K562 (cell line): ENCODE results near the gene CDC26. TPM values are rescaled to one million over a fixed set of nuclear protein-coding genes. Genes with fewer than 3 reads are reported as not detected.

Experiments
- BCL6 ChIP-seq: fragments of 250-450 bp; sonication (Bioruptor Pico); IDR thresholded peaks from 2 replicates; pipeline ENCODE4 v1.4.0; 2020
- CTBP1 ChIP-seq: fragments of 450-650 bp; IDR thresholded peaks from 2 replicates; pipeline ENCODE4 v1.6.1; 2016; ENCODE audit warnings: borderline replicate concordance
- CXXC5 ChIP-seq: fragments of 250-450 bp; sonication (Bioruptor Pico); IDR thresholded peaks from 2 replicates; pipeline ENCODE4 v1.8.0; 2022; ENCODE audit warnings: inconsistent platforms, mild to moderate bottlenecking, moderate library complexity
- DPF2 ChIP-seq: fragments of 450-650 bp; IDR thresholded peaks from 2 replicates; pipeline ENCODE4 v1.6.1; 2016
- HMGN3 ChIP-seq: IDR thresholded peaks from 2 replicates; pipeline ENCODE4 v1.6.1; 2011; ENCODE audit warnings: borderline replicate concordance, low read depth, mild to moderate bottlenecking, mixed read lengths, low read length; ENCODE audit not compliant: insufficient read length; ENCODE audit errors: extremely low read depth
- NRF1 ChIP-seq, 2 experiments: fragments of 450-650 bp; IDR thresholded peaks in 1 of 2; conservative IDR thresholded peaks in 1 of 2; 2 replicates each; pipeline ENCODE4 v1.6.1; 2014; ENCODE audit warnings: mild to moderate bottlenecking in 2 of 2
- PYGO2 ChIP-seq: fragments of 450-650 bp; IDR thresholded peaks from 2 replicates; pipeline ENCODE4 v1.6.1; 2016; ENCODE audit warnings: mild to moderate bottlenecking, missing genetic modification characterization, moderate library complexity, missing compliant biosample characterization
- SNIP1 ChIP-seq: fragments of 450-650 bp; IDR thresholded peaks from 2 replicates; pipeline ENCODE4 v1.7.1; 2017; ENCODE audit warnings: low read depth, mild to moderate bottlenecking
- SOX6 ChIP-seq: fragments of 450-650 bp; IDR thresholded peaks from 2 replicates; pipeline ENCODE4 v1.6.1; 2014; ENCODE audit warnings: mild to moderate bottlenecking
- TOE1 ChIP-seq, 2 experiments: fragments of 450-650 bp in 1 of 2; sonication (generic) in 1 of 2; formaldehyde crosslinking in 1 of 2; IDR thresholded peaks; 2 replicates each; pipeline versions ENCODE4 v1.7.1 to v1.8.0; 2016 to 2022; ENCODE audit warnings: borderline replicate concordance in 2 of 2, mild to moderate bottlenecking in 2 of 2, antibody characterized with exemption in 1 of 2, inconsistent platforms in 1 of 2, low read depth in 1 of 2, missing genetic modification reagents in 1 of 2, moderate library complexity in 1 of 2
- ZBTB1 ChIP-seq: sonication (generic); formaldehyde crosslinking; IDR thresholded peaks from 2 replicates; pipeline ENCODE4 v1.8.1; 2023; ENCODE audit warnings: missing genetic modification reagents, low read depth, mild to moderate bottlenecking, borderline replicate concordance
- ZNF224 ChIP-seq: sonication (generic); formaldehyde crosslinking; IDR thresholded peaks from 2 replicates; pipeline ENCODE4 v1.8.0; 2022; ENCODE audit warnings: mild to moderate bottlenecking, missing genetic modification reagents
- ZNF57 ChIP-seq: fragments of 450-650 bp; formaldehyde crosslinking; IDR thresholded peaks from 2 replicates; pipeline ENCODE4 v1.4.0; 2020; ENCODE audit warnings: mild to moderate bottlenecking, moderate library complexity
- ZNF644 ChIP-seq: fragments of 200-800 bp; sonication (Bioruptor generic); IDR thresholded peaks from 2 replicates; pipeline ENCODE4 v1.6.1; 2016; ENCODE audit warnings: low read depth, missing genetic modification characterization, missing compliant biosample characterization
- ZZZ3 ChIP-seq: fragments of 450-650 bp; IDR thresholded peaks from 2 replicates; pipeline ENCODE4 v1.6.1; 2016; ENCODE audit warnings: antibody characterized with exemption, mild to moderate bottlenecking, moderate library complexity
- polyA plus RNA-seq, 8 experiments: library from polyadenylated mRNA; depleted of rRNA in 4 of 8; stranded (reverse) in 5 of 8; unstranded in 3 of 8; fragments of >200 nt; fragmentation: Nextera tagmentation in 2 of 8; fragmentation: Illumina TruSeq in 1 of 8; extraction: Ambion mirVana in 2 of 8; extraction: Trizol in 1 of 8; gene quantifications; 2 replicates each; pipeline versions ENCODE4 v1.2.1 to v1.2.3, GENCODE V29; 2011 to 2014; ENCODE audit warnings: inconsistent platforms in 1 of 8, missing spikeins in 1 of 8
- total RNA-seq, 7 experiments: library from RNA; depleted of rRNA in 6 of 7; stranded (reverse); fragments of >200 nt in 6 of 7; fragmentation: Illumina TruSeq in 2 of 7; extraction: Trizol in 2 of 7; gene quantifications; 2 replicates each; pipeline versions ENCODE4 v1.2.1 to v1.2.3, GENCODE V29; 2011 to 2021; ENCODE audit warnings: low replicate concordance in 1 of 7
- TF ChIP-seq, protein P1 (sequence below): fragments of 200-400 bp; formaldehyde crosslinking; IDR thresholded peaks from 2 replicates; pipeline ENCODE4 v1.6.1; 2017; ENCODE audit warnings: mild to moderate bottlenecking, low read depth, low read length, moderate library complexity
- TF ChIP-seq, protein P2 (sequence below): sonication (generic); formaldehyde crosslinking; IDR thresholded peaks from 2 replicates; pipeline ENCODE4 v1.8.0; 2023; ENCODE audit warnings: mild to moderate bottlenecking, missing genetic modification reagents
- TF ChIP-seq, protein P3 (sequence below): fragments of 450-650 bp; IDR thresholded peaks from 2 replicates; pipeline ENCODE4 v1.6.1; 2016; ENCODE audit warnings: antibody characterized with exemption
- TF ChIP-seq, protein P4 (sequence below): fragments of 450-650 bp; formaldehyde crosslinking; IDR thresholded peaks from 2 replicates; pipeline ENCODE4 v1.4.0; 2020; ENCODE audit warnings: mild to moderate bottlenecking, mixed read lengths
- TF ChIP-seq, protein P5 (sequence below): fragments of 250-450 bp; sonication (Bioruptor Pico); IDR thresholded peaks from 2 replicates; pipeline ENCODE4 v1.5.0; 2021

The CDC26 gene
- total and polyA plus RNA-seq, 9 of the 15 experiments (the other 6 are each of a cell fraction or from before 2014, with no cell fraction given): 33.0 to 147 (median 60.0) TPM

DNA sequence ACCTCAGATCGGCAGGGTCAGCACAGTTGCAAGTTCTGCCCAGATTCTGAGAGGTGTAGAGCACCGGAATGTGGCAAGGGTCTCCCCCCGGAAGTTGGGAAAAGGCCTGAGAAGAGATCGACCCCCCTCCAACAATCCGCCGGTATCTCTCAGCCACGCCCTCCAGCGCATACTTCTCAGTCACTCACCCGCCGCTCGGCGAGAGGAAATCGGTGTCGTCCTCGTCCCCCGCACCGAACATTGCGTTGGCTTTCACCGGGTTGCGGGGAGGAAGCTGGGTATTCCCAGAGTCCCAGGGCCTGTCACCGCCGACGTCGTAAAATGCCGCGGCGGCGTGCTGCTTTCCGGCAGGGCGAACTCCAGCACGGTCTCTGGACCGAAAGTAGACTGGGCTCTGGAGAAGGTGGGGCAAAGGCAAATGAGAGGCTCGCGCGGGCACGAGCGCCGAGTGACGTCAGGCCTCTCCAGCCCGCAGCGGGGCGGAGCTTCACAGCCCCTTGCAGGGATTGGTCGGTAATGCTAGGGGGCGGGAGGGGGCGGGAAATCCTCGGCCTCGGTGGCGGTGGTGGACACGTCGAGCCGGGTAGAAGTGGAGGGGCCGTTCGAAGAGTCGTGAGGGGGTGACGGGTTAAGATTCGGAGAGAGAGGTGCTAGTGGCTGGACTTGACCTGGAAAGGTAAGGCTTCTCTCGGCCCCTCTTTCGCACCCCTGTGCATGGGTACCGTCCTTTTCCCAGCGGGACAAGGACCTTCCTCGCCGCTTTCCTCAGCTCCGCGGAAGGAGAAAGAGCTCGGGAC, 54.2 kb downstream of the CDC26 start, which contains the start of the genes FKBP15 and SLC31A1 (continued):
- TF ChIP-seq, protein P1, sequence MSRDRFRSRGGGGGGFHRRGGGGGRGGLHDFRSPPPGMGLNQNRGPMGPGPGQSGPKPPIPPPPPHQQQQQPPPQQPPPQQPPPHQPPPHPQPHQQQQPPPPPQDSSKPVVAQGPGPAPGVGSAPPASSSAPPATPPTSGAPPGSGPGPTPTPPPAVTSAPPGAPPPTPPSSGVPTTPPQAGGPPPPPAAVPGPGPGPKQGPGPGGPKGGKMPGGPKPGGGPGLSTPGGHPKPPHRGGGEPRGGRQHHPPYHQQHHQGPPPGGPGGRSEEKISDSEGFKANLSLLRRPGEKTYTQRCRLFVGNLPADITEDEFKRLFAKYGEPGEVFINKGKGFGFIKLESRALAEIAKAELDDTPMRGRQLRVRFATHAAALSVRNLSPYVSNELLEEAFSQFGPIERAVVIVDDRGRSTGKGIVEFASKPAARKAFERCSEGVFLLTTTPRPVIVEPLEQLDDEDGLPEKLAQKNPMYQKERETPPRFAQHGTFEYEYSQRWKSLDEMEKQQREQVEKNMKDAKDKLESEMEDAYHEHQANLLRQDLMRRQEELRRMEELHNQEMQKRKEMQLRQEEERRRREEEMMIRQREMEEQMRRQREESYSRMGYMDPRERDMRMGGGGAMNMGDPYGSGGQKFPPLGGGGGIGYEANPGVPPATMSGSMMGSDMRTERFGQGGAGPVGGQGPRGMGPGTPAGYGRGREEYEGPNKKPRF: no peak
- TF ChIP-seq CXXC5 (CRISPR knock-in tag) (peak; percentile 71), TOE1 (IDR thresholded peaks at IDR 0.05; ENCODE audit: borderline replicate concordance) (peak; percentile 5; the same call in 1 of the 2 replicates), TOE1 (CRISPR knock-in tag; IDR thresholded peaks at IDR 0.05; ENCODE audit: borderline replicate concordance, low read depth) (no peak), ZNF224 (CRISPR knock-in tag) (no peak), SNIP1 (no peak), HMGN3 (peak; percentile 43), CTBP1 (no peak; the same call in 1 of the 2 replicates), SOX6 (peak; percentile 57; the same call in 1 of the 2 replicates), ZZZ3 (no peak), BCL6 (CRISPR knock-in tag) (no peak), ZNF57 (CRISPR knock-in tag) (no peak), ZNF644 (tag) (no peak), NRF1 (conservative IDR thresholded peaks at IDR 0.05 in 1 of 2, IDR thresholded peaks at IDR 0.05 in 1 of 2) (peak; percentile 80 to 84), DPF2 (peak; percentile 54; the same call in 1 of the 2 replicates), PYGO2 (tag) (no peak), ZBTB1 (CRISPR knock-in tag) (0 out of 2 replicates have a peak, but pooled peaks have one; percentile 71)
- TF ChIP-seq, protein P2, sequence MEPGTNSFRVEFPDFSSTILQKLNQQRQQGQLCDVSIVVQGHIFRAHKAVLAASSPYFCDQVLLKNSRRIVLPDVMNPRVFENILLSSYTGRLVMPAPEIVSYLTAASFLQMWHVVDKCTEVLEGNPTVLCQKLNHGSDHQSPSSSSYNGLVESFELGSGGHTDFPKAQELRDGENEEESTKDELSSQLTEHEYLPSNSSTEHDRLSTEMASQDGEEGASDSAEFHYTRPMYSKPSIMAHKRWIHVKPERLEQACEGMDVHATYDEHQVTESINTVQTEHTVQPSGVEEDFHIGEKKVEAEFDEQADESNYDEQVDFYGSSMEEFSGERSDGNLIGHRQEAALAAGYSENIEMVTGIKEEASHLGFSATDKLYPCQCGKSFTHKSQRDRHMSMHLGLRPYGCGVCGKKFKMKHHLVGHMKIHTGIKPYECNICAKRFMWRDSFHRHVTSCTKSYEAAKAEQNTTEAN (CRISPR knock-in tag): 0 out of 2 replicates have a peak, but pooled peaks have one; percentile 28
- TF ChIP-seq, protein P3, sequence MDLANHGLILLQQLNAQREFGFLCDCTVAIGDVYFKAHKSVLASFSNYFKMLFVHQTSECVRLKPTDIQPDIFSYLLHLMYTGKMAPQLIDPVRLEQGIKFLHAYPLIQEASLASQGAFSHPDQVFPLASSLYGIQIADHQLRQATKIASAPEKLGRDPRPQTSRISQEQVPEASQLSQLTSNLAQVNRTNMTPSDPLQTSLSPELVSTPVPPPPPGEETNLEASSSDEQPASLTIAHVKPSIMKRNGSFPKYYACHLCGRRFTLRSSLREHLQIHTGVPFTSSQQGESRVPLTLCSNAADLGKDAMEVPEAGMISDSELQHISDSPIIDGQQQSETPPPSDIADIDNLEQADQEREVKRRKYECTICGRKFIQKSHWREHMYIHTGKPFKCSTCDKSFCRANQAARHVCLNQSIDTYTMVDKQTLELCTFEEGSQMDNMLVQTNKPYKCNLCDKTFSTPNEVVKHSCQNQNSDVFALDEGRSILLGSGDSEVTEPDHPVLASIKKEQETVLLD: peak; percentile 82
- TF ChIP-seq, protein P4, sequence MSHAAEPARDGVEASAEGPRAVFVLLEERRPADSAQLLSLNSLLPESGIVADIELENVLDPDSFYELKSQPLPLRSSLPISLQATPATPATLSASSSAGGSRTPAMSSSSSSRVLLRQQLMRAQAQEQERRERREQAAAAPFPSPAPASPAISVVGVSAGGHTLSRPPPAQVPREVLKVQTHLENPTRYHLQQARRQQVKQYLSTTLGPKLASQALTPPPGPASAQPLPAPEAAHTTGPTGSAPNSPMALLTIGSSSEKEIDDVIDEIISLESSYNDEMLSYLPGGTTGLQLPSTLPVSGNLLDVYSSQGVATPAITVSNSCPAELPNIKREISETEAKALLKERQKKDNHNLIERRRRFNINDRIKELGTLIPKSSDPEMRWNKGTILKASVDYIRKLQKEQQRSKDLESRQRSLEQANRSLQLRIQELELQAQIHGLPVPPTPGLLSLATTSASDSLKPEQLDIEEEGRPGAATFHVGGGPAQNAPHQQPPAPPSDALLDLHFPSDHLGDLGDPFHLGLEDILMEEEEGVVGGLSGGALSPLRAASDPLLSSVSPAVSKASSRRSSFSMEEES: no peak
- TF ChIP-seq, protein P5, sequence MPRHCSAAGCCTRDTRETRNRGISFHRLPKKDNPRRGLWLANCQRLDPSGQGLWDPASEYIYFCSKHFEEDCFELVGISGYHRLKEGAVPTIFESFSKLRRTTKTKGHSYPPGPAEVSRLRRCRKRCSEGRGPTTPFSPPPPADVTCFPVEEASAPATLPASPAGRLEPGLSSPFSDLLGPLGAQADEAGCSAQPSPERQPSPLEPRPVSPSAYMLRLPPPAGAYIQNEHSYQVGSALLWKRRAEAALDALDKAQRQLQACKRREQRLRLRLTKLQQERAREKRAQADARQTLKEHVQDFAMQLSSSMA (CRISPR knock-in tag): 0 out of 2 replicates have a peak, but pooled peaks have one; percentile 30
